ENCODE results near the gene CNOT6. TPM values are rescaled to one million over a fixed set of nuclear protein-coding genes. Genes with fewer than 3 reads are reported as not detected.
"Not testable (repeated sequence)": the region's sequence is repeated elsewhere in the genome, so short reads cannot be mapped to it uniquely, and the experiment has no call there.

CNOT6 gene
- total and polyA plus RNA-seq, 5 donors = 5.0 to 14.2 (median 12.3) TPM

GRCh38 chr5:180521101-180521500 lies 26.9 kb downstream of the CNOT6 start:
- DNase-seq = no peak
- no peak for ATAC-seq
- H3K27me3 ChIP-seq (ENCODE audit: control insufficient read depth, insufficient read depth) = no peaks in the 10 kb centered on the region
- no peak overlapping the region for H3K27ac ChIP-seq (ENCODE audit: low read length)
- no peak overlapping the region for H3K4me3 ChIP-seq (ENCODE audit: low read length)
- intact Hi-C loops (cut with DNase I) = no loop called here
- H3K9me3 ChIP-seq (ENCODE audit: control insufficient read depth, low read length) = no peaks in the 10 kb centered on the region
- WGBS = 94% methylated on average over 3 of the region's 3 CpGs
- peaks cover 10% of the 10 kb centered on the region for H3K4me1 ChIP-seq (ENCODE audit: control insufficient read depth, insufficient read depth, low read length)

- Histone ChIP-seq H3K27ac (ENCODE audit: low read length) (no peak overlapping the region), H3K9me3 (ENCODE audit: control insufficient read depth, low read length) (no peaks in the 10 kb centered on the region), H3K4me3 (ENCODE audit: low read length) (no peak overlapping the region), H3K27me3 (ENCODE audit: control insufficient read depth, insufficient read depth) (no peaks in the 10 kb centered on the region), H3K4me1 (ENCODE audit: control insufficient read depth, insufficient read depth, low read length) (peaks cover 12% of the 10 kb centered on the region)
- DNase-seq (no peak), ATAC-seq (no peak)
- WGBS = 99% methylated on average over 1 of the region's 1 CpG
- intact Hi-C loops (cut with DNase I) = no loop called here
Observed at GRCh38 chr5:180521591-180521990, 27.4 kb downstream of the CNOT6 start.

DNA sequence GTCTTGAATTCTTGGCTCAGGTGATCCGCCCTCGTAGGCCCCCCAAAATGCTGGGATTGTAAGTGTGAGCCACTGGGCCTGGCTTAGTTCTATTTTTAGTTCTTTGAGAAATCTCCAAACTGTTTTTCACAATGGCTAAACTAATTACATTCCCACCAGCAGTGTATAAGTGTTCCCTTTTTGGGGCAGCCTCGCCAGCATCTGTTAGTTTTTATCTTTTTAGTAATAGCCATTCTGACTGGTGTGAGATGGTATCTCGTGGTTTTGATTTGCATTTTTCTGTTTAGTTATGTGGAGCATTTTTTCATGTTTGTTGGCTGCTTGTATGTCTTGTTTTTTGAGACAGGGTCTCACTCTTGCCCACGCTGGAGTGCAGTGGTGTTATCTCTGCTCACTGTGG lies 28.2 kb downstream of the CNOT6 start:
- Histone ChIP-seq H3K27me3 (ENCODE audit: control insufficient read depth, insufficient read depth) (no peaks in the 10 kb centered on the region), H3K9me3 (ENCODE audit: control insufficient read depth, low read length) (no peaks in the 10 kb centered on the region), H3K4me1 (ENCODE audit: control insufficient read depth, insufficient read depth, low read length) (peaks cover 12% of the 10 kb centered on the region), H3K27ac (ENCODE audit: low read length) (no peak overlapping the region), H3K4me3 (ENCODE audit: low read length) (no peak overlapping the region)
- no peak for ATAC-seq
- no peak for DNase-seq
- 71% methylated on average over 5 of the region's 5 CpGs for WGBS
- intact Hi-C loops (cut with DNase I) = no loop called here

DNA sequence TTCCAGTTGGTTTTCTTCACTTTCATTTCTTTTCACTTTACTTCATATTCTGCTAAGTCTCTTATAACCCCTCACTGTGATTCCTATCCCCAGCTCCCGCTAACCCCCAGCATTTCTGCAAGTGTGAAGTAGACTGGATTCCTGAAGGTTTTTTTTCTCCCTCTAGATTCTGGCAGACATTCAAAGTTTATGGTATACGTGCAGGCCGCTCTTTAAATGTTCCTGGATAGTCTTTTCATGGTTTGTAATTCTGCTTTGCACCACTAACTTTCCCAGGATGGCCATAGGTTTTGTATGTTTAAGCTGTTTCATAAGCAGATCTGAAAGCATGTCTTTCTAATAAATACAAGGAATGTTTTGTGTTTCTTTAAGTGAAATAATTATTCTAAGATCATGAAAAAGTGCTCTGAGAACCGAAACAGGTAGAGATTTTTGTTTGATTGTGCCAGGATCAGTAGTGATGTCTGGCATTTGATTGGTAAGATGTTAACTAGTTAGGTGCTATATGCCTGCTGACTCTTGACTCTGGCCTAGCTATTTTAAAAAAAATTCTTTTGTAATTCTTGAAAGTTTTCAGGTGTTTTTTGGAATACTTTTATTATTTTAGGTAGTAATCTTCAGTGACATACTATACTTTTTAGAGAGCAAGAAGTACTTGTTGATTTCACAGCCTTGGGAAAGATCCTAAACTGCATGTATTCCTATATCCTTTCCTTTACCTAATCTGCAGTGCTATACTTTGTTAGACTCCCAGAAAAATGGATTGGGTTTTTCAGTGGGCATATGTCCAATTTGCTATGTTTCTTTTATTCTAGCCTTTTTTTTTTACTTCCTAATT lies 29.7 kb downstream of the CNOT6 start:
- Histone ChIP-seq H3K4me1 (ENCODE audit: control insufficient read depth, insufficient read depth, low read length) (peaks cover 12% of the 10 kb centered on the region), H3K27me3 (ENCODE audit: control insufficient read depth, insufficient read depth) (no peaks in the 10 kb centered on the region), H3K9me3 (ENCODE audit: control insufficient read depth, low read length) (no peaks in the 10 kb centered on the region), H3K27ac (ENCODE audit: low read length) (no peak overlapping the region), H3K4me3 (ENCODE audit: low read length) (no peak overlapping the region)
- ATAC-seq = no peak
- intact Hi-C loops (cut with DNase I) = no loop called here
- no peak for DNase-seq
- WGBS = 42% methylated on average over 4 of the region's 4 CpGs

DNA sequence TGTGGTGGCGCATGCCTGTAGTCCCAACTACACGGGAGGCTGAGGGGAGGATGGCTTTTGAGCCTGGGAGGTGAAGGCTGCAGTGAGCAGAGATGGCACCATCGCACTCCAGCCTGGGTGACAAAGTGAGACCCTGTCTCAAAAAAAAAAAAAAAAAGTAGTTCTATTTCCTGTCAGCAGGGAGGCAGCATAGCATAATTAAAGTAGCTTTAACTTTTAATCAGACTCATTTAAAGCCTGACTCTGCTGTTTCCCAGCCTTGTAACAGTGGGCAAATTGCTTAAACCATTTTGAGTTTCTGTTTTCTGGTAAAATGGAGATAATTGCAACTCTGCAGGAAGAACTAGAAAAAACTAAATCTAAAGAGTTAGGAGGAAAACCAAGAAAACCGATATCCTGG lies 31.2 kb downstream of the CNOT6 start:
- ATAC-seq = no peak
- WGBS = 87% methylated on average over 4 of the region's 4 CpGs
- Histone ChIP-seq H3K27me3 (ENCODE audit: control insufficient read depth, insufficient read depth) (no peaks in the 10 kb centered on the region), H3K9me3 (ENCODE audit: control insufficient read depth, low read length) (no peaks in the 10 kb centered on the region), H3K4me3 (ENCODE audit: low read length) (no peak overlapping the region), H3K27ac (ENCODE audit: low read length) (no peak overlapping the region), H3K4me1 (ENCODE audit: control insufficient read depth, insufficient read depth, low read length) (peaks cover 10% of the 10 kb centered on the region)
- intact Hi-C loops (cut with DNase I) = no loop called here
- DNase-seq = no peak

GRCh38 chr5:180526269-180526668 lies 32.1 kb downstream of the CNOT6 start:
- no peak overlapping the region for H3K27ac ChIP-seq (ENCODE audit: low read length)
- DNase-seq (no peak), ATAC-seq (no peak)
- intact Hi-C loops (cut with DNase I) = no loop called here
- H3K4me1 ChIP-seq (ENCODE audit: control insufficient read depth, insufficient read depth, low read length) = peaks cover 10% of the 10 kb centered on the region
- no peak overlapping the region for H3K4me3 ChIP-seq (ENCODE audit: low read length)
- no peaks in the 10 kb centered on the region for H3K27me3 ChIP-seq (ENCODE audit: control insufficient read depth, insufficient read depth)
- H3K9me3 ChIP-seq (ENCODE audit: control insufficient read depth, low read length) = no peaks in the 10 kb centered on the region
- WGBS = 63% methylated on average over 4 of the region's 4 CpGs

DNA sequence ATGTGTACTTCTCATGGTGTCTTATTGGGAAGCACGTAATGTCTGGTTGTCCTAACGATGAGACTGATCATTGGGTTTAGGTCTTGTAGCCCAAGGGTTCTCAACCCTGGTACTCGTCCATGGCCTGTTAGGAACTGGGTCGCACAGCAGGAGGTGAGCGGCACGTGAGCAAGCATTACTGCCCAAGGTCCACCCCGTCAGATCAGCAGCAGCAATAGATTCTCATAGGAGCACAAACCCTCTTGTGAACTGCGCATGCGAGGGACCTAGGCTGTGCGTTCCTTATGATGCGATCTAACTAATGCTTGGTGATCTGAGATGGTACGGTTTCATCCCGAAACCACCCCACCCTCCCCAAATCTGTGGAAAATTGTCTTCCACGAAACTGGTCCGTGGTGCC lies 33.5 kb downstream of the CNOT6 start:
- WGBS = 97% methylated on average over 15 of the region's 15 CpGs
- Histone ChIP-seq H3K4me1 (ENCODE audit: control insufficient read depth, insufficient read depth, low read length) (peaks cover 8% of the 10 kb centered on the region), H3K9me3 (ENCODE audit: control insufficient read depth, low read length) (no peaks in the 10 kb centered on the region), H3K4me3 (ENCODE audit: low read length) (no peak overlapping the region), H3K27ac (ENCODE audit: low read length) (no peak overlapping the region), H3K27me3 (ENCODE audit: control insufficient read depth, insufficient read depth) (no peaks in the 10 kb centered on the region)
- ATAC-seq (no peak), DNase-seq (no peak)
- intact Hi-C loops (cut with DNase I) = no loop called here

DNA sequence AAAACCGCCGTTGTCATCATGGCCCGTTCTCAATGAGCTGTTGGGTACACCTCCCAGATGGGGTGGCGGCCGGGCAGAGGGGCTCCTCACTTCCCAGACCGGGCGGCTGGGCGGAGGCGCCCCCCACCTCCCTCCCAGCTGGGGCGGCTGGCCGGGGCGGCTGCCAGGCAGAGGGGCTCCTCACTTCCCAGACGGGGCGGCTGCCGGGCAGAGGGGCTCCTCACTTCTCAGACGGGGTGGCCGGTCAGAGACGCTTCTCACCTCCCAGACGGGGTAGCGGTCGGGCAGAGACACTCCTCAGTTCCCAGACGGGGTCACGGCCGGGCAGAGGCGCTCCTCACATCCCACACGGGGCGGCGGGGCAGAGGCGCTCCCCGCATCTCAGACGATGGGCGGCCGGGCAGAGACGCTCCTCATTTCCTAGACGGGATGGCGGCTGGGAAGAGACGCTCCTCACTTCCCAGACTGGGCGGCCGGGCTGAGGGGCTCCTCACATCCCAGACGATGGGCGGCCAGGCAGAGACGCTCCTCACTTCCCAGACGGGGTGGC lies 36.9 kb downstream of the CNOT6 start:
- H3K4me1 ChIP-seq (ENCODE audit: control insufficient read depth, insufficient read depth, low read length); H3K27ac ChIP-seq (ENCODE audit: low read length); H3K9me3 ChIP-seq (ENCODE audit: control insufficient read depth, low read length); ATAC-seq; intact Hi-C loops (cut with DNase I); H3K27me3 ChIP-seq (ENCODE audit: control insufficient read depth, insufficient read depth); H3K4me3 ChIP-seq (ENCODE audit: low read length): not testable (repeated sequence)
- 93% methylated on average over 41 of the region's 43 CpGs for WGBS
- DNase-seq = peak in 1 of 3 donors; percentile 59

- WGBS = 100% methylated on average over 1 of the region's 1 CpG
- Histone ChIP-seq H3K27me3 (ENCODE audit: control insufficient read depth, insufficient read depth) (no peaks in the 10 kb centered on the region), H3K4me1 (ENCODE audit: control insufficient read depth, insufficient read depth, low read length) (no peaks in the 10 kb centered on the region), H3K27ac (ENCODE audit: low read length) (no peak overlapping the region), H3K4me3 (ENCODE audit: low read length) (no peak overlapping the region), H3K9me3 (ENCODE audit: control insufficient read depth, low read length) (no peaks in the 10 kb centered on the region)
- DNase-seq (no peak), ATAC-seq (no peak)
- intact Hi-C loops (cut with DNase I) = no loop called here
Observed at GRCh38 chr5:180532268-180532667, 38.1 kb downstream of the CNOT6 start.

GRCh38 chr5:180533845-180534244 lies 39.7 kb downstream of the CNOT6 start:
- ATAC-seq (no peak), DNase-seq (no peak)
- intact Hi-C loops (cut with DNase I) = no loop called here
- Histone ChIP-seq H3K9me3 (ENCODE audit: control insufficient read depth, low read length) (no peaks in the 10 kb centered on the region), H3K4me3 (ENCODE audit: low read length) (no peak overlapping the region), H3K4me1 (ENCODE audit: control insufficient read depth, insufficient read depth, low read length) (no peaks in the 10 kb centered on the region), H3K27ac (ENCODE audit: low read length) (no peak overlapping the region), H3K27me3 (ENCODE audit: control insufficient read depth, insufficient read depth) (no peaks in the 10 kb centered on the region)
- 92% methylated on average over 1 of the region's 1 CpG for WGBS

- intact Hi-C loops (cut with DNase I) = no loop called here
- Histone ChIP-seq H3K27me3 (ENCODE audit: control insufficient read depth, insufficient read depth) (no peaks in the 10 kb centered on the region), H3K27ac (ENCODE audit: low read length) (no peak overlapping the region), H3K4me1 (ENCODE audit: control insufficient read depth, insufficient read depth, low read length) (no peaks in the 10 kb centered on the region), H3K4me3 (ENCODE audit: low read length) (no peak overlapping the region), H3K9me3 (ENCODE audit: control insufficient read depth, low read length) (no peaks in the 10 kb centered on the region)
- 82% methylated on average over 4 of the region's 4 CpGs for WGBS
- DNase-seq (no peak), ATAC-seq (no peak)
Observed at GRCh38 chr5:180535573-180535972, 41.4 kb downstream of the CNOT6 start.
